Fibroblast of pulmonary artery (primary cell): ENCODE measurements around the gene LYPD5.

Experiments used
- DNase-seq: peaks from one replicate; pipeline ENCODE4 v3.0.0-alpha.2; 2010; ENCODE audit warnings: low read depth
- H3K4me3 ChIP-seq: replicated peaks from 2 replicates; pipeline ENCODE4 v1.5.1; 2011; ENCODE audit warnings: low read depth, mild to moderate bottlenecking, control low read depth, low read length, moderate library complexity
- CTCF ChIP-seq: IDR thresholded peaks from 2 replicates; pipeline ENCODE4 v1.5.1; 2011; ENCODE audit warnings: mild to moderate bottlenecking, control low read depth, low read length, inconsistent platforms; ENCODE audit errors: missing control alignments

LYPD5 gene

GRCh38 chr19:43802216-43802951 lies at the start of gene LYPD5:
TSS of gene LYPD5 (minus strand) at chr19:43802447. CDS start at chr19:43802380, 67 bp downstream.
- no peak within 1 kb of the TSS for H3K4me3 ChIP-seq
- no peak for DNase-seq
- TF ChIP-seq CTCF = no peak

DNA sequence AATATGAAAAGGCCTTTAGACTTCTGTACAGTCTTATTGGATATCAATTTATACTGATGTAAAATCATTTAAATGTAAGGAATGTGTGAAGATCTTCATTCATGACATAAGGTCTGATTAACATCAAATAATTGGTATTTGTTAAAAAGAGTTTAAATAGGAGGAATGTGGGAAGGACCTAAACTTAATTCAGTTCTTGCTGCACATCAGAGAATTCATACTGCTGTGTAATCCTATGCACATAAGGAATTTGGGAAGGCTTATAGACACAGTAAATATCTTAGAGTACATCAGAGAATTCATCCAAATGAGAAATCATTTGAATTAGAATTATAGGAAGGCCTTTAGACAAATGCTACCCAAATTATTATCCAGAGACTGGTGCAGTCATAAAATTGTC lies 46.6 kb upstream of the LYPD5 start:
- TF ChIP-seq CTCF = no peak
- DNase-seq = no peak
- H3K4me3 ChIP-seq = no peak overlapping the region

DNA sequence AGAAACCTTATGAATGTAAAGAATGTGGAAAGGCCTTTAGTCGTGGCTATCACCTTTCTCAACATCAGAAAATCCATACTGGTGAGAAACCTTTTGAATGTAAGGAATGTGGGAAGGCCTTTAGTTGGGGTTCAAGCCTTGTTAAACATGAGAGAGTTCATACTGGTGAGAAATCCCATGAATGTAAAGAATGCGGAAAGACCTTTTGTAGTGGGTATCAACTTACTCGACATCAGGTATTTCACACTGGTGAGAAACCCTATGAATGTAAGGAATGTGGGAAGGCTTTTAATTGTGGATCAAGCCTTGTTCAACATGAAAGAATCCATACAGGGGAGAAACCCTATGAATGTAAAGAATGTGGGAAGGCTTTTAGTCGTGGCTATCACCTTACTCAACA lies 45.6 kb upstream of the LYPD5 start:
- no peak for TF ChIP-seq CTCF
- DNase-seq = no peak
- no peak overlapping the region for H3K4me3 ChIP-seq

- no peak for TF ChIP-seq CTCF
- H3K4me3 ChIP-seq = no peak overlapping the region
- no peak for DNase-seq
Observed at GRCh38 chr19:43847246-43847645, 45.0 kb upstream of the LYPD5 start.

GRCh38 chr19:43842007-43842406 lies 39.8 kb upstream of the LYPD5 start:
- no peak for DNase-seq
- H3K4me3 ChIP-seq = no peak overlapping the region
- no peak for TF ChIP-seq CTCF

DNA sequence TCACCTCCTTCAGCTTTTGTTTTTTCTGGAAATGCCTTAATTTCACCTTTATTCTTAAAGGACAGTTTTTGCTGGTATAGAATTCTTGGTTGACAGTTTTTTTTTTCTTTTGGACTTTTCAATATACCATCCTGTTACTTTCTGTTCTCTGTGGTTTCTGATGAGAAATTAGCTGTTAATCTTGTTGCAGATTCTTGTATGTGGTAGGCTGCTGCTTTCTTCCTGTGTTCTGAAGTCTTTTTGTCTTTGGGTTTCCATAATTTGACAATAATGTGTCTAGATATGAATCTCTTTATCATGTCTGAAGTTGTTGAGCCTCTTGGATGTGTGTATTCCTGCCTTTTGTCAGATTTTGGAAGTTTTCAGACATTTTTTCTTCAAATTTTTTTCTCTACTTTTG lies 36.9 kb upstream of the LYPD5 start:
- no peak for TF ChIP-seq CTCF
- no peak for DNase-seq
- no peak overlapping the region for H3K4me3 ChIP-seq
